CD4-positive, alpha-beta T cell (primary cell): ENCODE results near the gene GDF7. TPM values are rescaled to one million over a fixed set of nuclear protein-coding genes. Genes with fewer than 3 reads are reported as not detected.

Source experiments
- ATAC-seq: fragments of 200-7000 bp; cut with Tn5 transposase; one replicate; pipeline ENCODE4 v1.10.0; 2022; ENCODE audit warnings: mild to moderate bottlenecking; ENCODE audit not compliant: poor library complexity
- CTCF ChIA-PET: fragments of 350-600 bp; sonication (Branson Sonifier 250); formaldehyde crosslinking; loops from one replicate; lab custom pipeline; 2021; ENCODE audit warnings: antibody characterized with exemption, inconsistent platforms; lab: Charles Lee
- POLR2A ChIA-PET: fragments of 350-600 bp; sonication (Branson Sonifier 250); formaldehyde crosslinking; loops from one replicate; lab custom pipeline; 2021; ENCODE audit warnings: antibody characterized with exemption, inconsistent platforms; lab: Charles Lee
- DNase-seq, 14 experiments: peaks; one replicate each; pipeline ENCODE4 v3.0.0-alpha.2; 2013 to 2020; ENCODE audit warnings: mixed read lengths in 2 of 14
- H3K27ac ChIP-seq, 2 donors: one replicate each; pipeline versions ENCODE4 v1.5.1 to v1.7.0; 2013; ENCODE audit warnings: low read length in 2 of 2, low read depth in 1 of 2, mild to moderate bottlenecking in 1 of 2
- H3K27me3 ChIP-seq, 2 experiments: 1 replicate in 1 of 2; 2 replicates in 1 of 2; pipeline versions ENCODE4 v1.6.1 to v1.7.0; 2013; ENCODE audit warnings: low read length in 2 of 2, control low read depth in 1 of 2, mild to moderate bottlenecking in 1 of 2, moderate library complexity in 1 of 2; ENCODE audit not compliant: insufficient read depth in 2 of 2, control insufficient read depth in 1 of 2
- H3K36me3 ChIP-seq: one replicate; pipeline ENCODE4 v1.6.1; 2013; ENCODE audit warnings: low read length, control low read depth; ENCODE audit not compliant: insufficient read depth
- H3K4me1 ChIP-seq: one replicate; pipeline ENCODE4 v1.6.1; 2013; ENCODE audit warnings: low read length, control low read depth; ENCODE audit not compliant: insufficient read depth
- H3K4me3 ChIP-seq: one replicate; pipeline ENCODE4 v1.5.1; 2013; ENCODE audit warnings: mild to moderate bottlenecking, low read length, moderate library complexity
- H3K9me3 ChIP-seq, 2 experiments: 1 replicate in 1 of 2; 2 replicates in 1 of 2; pipeline versions ENCODE4 v1.6.1 to v1.7.0; 2013; ENCODE audit warnings: low read length in 2 of 2, mild to moderate bottlenecking in 2 of 2, control low read depth in 1 of 2, moderate library complexity in 1 of 2; ENCODE audit not compliant: control insufficient read depth in 1 of 2, insufficient read depth in 1 of 2
- H3K27ac Mint-ChIP-seq: one replicate; pipeline ENCODE4 v1.8.0; 2020; ENCODE audit warnings: mixed read lengths
- H3K27me3 Mint-ChIP-seq: one replicate; pipeline ENCODE4 v1.8.0; 2021; ENCODE audit warnings: mixed read lengths
- H3K36me3 Mint-ChIP-seq: one replicate; pipeline ENCODE4 v1.8.0; 2021; ENCODE audit warnings: low read depth, mixed read lengths
- H3K4me1 Mint-ChIP-seq: one replicate; pipeline ENCODE4 v1.8.0; 2021; ENCODE audit warnings: low read depth, mixed read lengths
- H3K4me3 Mint-ChIP-seq: one replicate; pipeline ENCODE4 v1.8.0; 2020; ENCODE audit warnings: mild to moderate bottlenecking, mixed read lengths
- H3K9me3 Mint-ChIP-seq: one replicate; pipeline ENCODE4 v1.8.0; 2020; ENCODE audit warnings: mixed read lengths
- intact Hi-C, 2 experiments: fragments of 100-400 bp; cut with DNase I in 1 of 2; cut with micrococcal nuclease in 1 of 2; formaldehyde crosslinking; loops; one replicate each; pipeline versions ENCODE4 v1.15.1 to v1.9.0; 2023 to 2025; cut with DNase I, micrococcal nuclease
- total RNA-seq, 174 experiments: library from RNA in 2 of 174; stranded (reverse) in 2 of 174; gene quantifications; one replicate each; pipeline ENCODE4 v1.2.3 and lab custom pipeline; 2021 to 2026
- TF ChIP-seq, protein P1 (sequence below): fragments of 200-600 bp; IDR thresholded peaks from one replicate; pipeline ENCODE4 v1.8.0; 2022; ENCODE audit warnings: antibody characterized with exemption, mild to moderate bottlenecking

The GDF7 gene
- total RNA-seq, 2 experiments from 2014 or later, result 0.05 to 0.14 TPM

GRCh38 chr2:20689428-20690264, 22.7 kb downstream of the GDF7 start:
- Mint-ChIP-seq H3K9me3 (no peaks in the 10 kb centered on the region), H3K27ac (no peak overlapping the region), H3K27me3 (no peaks in the 10 kb centered on the region), H3K36me3 (peaks cover 84% of the 10 kb centered on the region), H3K4me1 (no peaks in the 10 kb centered on the region), H3K4me3 (no peak overlapping the region)
- ATAC-seq, result no peak
- no peak overlapping the region for H3K27ac ChIP-seq
- no peaks in the 10 kb centered on the region for H3K9me3 ChIP-seq
- POLR2A ChIA-PET, result no interaction called here
- intact Hi-C loops, result no loop called here
- CTCF ChIA-PET, result no interaction called here
- TF ChIP-seq, protein P1, sequence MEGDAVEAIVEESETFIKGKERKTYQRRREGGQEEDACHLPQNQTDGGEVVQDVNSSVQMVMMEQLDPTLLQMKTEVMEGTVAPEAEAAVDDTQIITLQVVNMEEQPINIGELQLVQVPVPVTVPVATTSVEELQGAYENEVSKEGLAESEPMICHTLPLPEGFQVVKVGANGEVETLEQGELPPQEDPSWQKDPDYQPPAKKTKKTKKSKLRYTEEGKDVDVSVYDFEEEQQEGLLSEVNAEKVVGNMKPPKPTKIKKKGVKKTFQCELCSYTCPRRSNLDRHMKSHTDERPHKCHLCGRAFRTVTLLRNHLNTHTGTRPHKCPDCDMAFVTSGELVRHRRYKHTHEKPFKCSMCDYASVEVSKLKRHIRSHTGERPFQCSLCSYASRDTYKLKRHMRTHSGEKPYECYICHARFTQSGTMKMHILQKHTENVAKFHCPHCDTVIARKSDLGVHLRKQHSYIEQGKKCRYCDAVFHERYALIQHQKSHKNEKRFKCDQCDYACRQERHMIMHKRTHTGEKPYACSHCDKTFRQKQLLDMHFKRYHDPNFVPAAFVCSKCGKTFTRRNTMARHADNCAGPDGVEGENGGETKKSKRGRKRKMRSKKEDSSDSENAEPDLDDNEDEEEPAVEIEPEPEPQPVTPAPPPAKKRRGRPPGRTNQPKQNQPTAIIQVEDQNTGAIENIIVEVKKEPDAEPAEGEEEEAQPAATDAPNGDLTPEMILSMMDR, result no peak
- H3K27me3 ChIP-seq, result no peaks in the 10 kb centered on the region
- no peak for DNase-seq
- H3K36me3 ChIP-seq, result peaks cover 48% of the 10 kb centered on the region
- no peak overlapping the region for H3K4me3 ChIP-seq
- no peaks in the 10 kb centered on the region for H3K4me1 ChIP-seq

GRCh38 chr2:20691076-20691734, 24.3 kb downstream of the GDF7 start:
- Mint-ChIP-seq H3K4me1 (no peaks in the 10 kb centered on the region), H3K9me3 (no peaks in the 10 kb centered on the region), H3K36me3 (peaks cover 72% of the 10 kb centered on the region), H3K27me3 (no peaks in the 10 kb centered on the region), H3K4me3 (no peak overlapping the region), H3K27ac (no peak overlapping the region)
- CTCF ChIA-PET, result no interaction called here
- TF ChIP-seq, protein P1, result no peak
- Histone ChIP-seq H3K4me3 (no peak overlapping the region), H3K27me3 (no peaks in the 10 kb centered on the region), H3K27ac (no peak overlapping the region), H3K36me3 (peaks cover 46% of the 10 kb centered on the region), H3K4me1 (no peaks in the 10 kb centered on the region), H3K9me3 (no peaks in the 10 kb centered on the region)
- POLR2A ChIA-PET, result no interaction called here
- no peak for DNase-seq
- ATAC-seq, result no peak
- intact Hi-C loops, result no loop called here

DNA sequence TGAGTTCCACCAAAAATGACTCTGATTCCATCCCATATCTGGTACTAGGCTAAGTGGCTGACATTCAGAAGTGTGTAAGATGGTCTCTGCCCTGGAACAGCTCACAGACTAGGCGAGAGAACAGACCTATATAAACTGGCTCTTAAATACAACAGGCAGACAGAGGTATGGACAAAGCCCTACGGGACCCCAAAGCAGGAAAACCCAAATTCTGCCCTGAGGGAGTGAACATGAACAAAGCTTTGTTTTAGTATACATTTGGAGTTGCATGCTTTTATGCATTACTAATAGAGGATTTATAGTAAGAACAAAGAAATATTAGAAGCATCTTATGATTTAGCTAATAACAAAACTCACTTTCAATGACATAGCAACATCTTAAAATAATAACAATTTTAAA, 25.1 kb downstream of the GDF7 start:
- peaks cover 46% of the 10 kb centered on the region for H3K36me3 ChIP-seq
- ATAC-seq (no peak), DNase-seq (no peak)
- CTCF ChIA-PET, result no interaction called here
- no peaks in the 10 kb centered on the region for H3K4me1 ChIP-seq
- no peak overlapping the region for H3K4me3 Mint-ChIP-seq
- H3K27me3 ChIP-seq, result no peaks in the 10 kb centered on the region
- H3K27ac Mint-ChIP-seq, result no peak overlapping the region
- H3K27me3 Mint-ChIP-seq, result no peaks in the 10 kb centered on the region
- no peaks in the 10 kb centered on the region for H3K9me3 ChIP-seq
- H3K36me3 Mint-ChIP-seq, result peaks cover 69% of the 10 kb centered on the region
- TF ChIP-seq, protein P1, result no peak
- no peak overlapping the region for H3K4me3 ChIP-seq
- H3K27ac ChIP-seq, result no peak overlapping the region
- no peaks in the 10 kb centered on the region for H3K4me1 Mint-ChIP-seq
- intact Hi-C loops, result no loop called here
- H3K9me3 Mint-ChIP-seq, result no peaks in the 10 kb centered on the region
- POLR2A ChIA-PET, result no interaction called here
